ENCODE data around the gene CADPS2.

DNA sequence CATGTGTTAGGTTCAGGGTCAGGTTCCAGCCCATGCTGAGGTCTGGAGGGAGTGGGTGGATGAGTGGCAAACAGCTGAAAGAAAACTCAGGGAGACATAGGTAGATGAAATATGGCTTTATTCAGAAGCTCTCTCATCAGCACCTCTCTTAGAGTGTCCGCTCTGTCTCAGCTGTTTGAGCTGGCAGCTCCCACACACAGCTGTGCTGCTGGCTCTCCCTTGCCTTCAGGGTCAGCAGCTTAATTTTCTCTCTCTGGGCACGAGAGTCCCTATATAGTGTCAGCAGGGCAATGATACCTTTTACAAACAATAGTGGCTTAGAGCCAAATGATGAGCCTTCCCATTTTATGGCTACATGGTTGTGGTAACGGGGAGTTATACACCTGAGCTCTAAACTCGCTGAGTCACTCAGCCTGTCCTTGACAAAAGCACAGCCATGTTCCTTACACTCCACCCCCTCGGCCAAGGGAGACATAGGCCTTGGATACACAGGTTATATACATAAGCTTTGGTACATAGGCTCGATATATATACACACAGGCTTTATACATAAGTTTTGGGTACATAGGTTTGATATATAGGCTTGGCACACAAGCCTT, 197.8 kb downstream of the CADPS2 start:
- TF ChIP-seq, protein P1, sequence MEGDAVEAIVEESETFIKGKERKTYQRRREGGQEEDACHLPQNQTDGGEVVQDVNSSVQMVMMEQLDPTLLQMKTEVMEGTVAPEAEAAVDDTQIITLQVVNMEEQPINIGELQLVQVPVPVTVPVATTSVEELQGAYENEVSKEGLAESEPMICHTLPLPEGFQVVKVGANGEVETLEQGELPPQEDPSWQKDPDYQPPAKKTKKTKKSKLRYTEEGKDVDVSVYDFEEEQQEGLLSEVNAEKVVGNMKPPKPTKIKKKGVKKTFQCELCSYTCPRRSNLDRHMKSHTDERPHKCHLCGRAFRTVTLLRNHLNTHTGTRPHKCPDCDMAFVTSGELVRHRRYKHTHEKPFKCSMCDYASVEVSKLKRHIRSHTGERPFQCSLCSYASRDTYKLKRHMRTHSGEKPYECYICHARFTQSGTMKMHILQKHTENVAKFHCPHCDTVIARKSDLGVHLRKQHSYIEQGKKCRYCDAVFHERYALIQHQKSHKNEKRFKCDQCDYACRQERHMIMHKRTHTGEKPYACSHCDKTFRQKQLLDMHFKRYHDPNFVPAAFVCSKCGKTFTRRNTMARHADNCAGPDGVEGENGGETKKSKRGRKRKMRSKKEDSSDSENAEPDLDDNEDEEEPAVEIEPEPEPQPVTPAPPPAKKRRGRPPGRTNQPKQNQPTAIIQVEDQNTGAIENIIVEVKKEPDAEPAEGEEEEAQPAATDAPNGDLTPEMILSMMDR (conservative IDR thresholded peaks at IDR 0.05; ENCODE audit: low read length): no peak
- TF ChIP-seq EZH2phosphoT487 (IDR thresholded peaks at IDR 0.05; ENCODE audit: borderline replicate concordance, low read depth, low read length): no peak
